Parathyroid adenoma (tissue), 2 donors: ENCODE measurements around the gene MIPOL1.

Source experiments
- H2AFZ ChIP-seq: fragments of 300-600 bp; sonication (generic); one replicate; pipeline ENCODE4 v1.7.0; 2017; ENCODE audit warnings: antibody characterized with exemption, mild to moderate bottlenecking
- H3K27ac ChIP-seq: fragments of 300-600 bp; sonication (generic); one replicate; pipeline ENCODE4 v1.7.0; 2017
- H3K27me3 ChIP-seq: fragments of 300-600 bp; sonication (generic); one replicate; pipeline ENCODE4 v1.7.0; 2017; ENCODE audit warnings: low read length; ENCODE audit not compliant: control insufficient read depth, insufficient read depth
- H3K36me3 ChIP-seq: fragments of 300-600 bp; sonication (generic); one replicate; pipeline ENCODE4 v1.7.0; 2017; ENCODE audit warnings: low read length; ENCODE audit not compliant: control insufficient read depth, insufficient read depth
- H3K4me1 ChIP-seq: fragments of 300-600 bp; sonication (generic); one replicate; pipeline ENCODE4 v1.7.0; 2017; ENCODE audit warnings: control low read depth
- H3K4me2 ChIP-seq: fragments of 300-600 bp; sonication (generic); one replicate; pipeline ENCODE4 v1.7.0; 2017; ENCODE audit warnings: low read length
- H3K4me3 ChIP-seq: fragments of 300-600 bp; sonication (generic); one replicate; pipeline ENCODE4 v1.7.0; 2017; ENCODE audit warnings: low read depth, low read length
- H3K79me2 ChIP-seq: fragments of 300-600 bp; sonication (generic); one replicate; pipeline ENCODE4 v1.7.0; 2017; ENCODE audit warnings: control low read depth
- H3K9ac ChIP-seq: fragments of 300-600 bp; sonication (generic); one replicate; pipeline ENCODE4 v1.7.0; 2017; ENCODE audit warnings: mild to moderate bottlenecking
- H3K9me3 ChIP-seq: fragments of 300-600 bp; sonication (generic); one replicate; pipeline ENCODE4 v1.7.0; 2017; ENCODE audit warnings: low read length; ENCODE audit not compliant: control insufficient read depth
- CTCF ChIP-seq: fragments of 300-600 bp; sonication (generic); IDR thresholded peaks from one replicate; pipeline ENCODE4 v1.7.0; 2017; ENCODE audit warnings: antibody characterized with exemption, mild to moderate bottlenecking
- donor health status: primary hyperparathyroidism.

The MIPOL1 gene

GRCh38 chr14:37434867-37435266 is 237.1 kb downstream of the MIPOL1 start:
- TF ChIP-seq CTCF, result no peak
- Histone ChIP-seq H3K9me3 (no peaks in the 10 kb centered on the region), H3K36me3 (no peaks in the 10 kb centered on the region), H3K79me2 (no peaks in the 10 kb centered on the region), H3K4me1 (no peaks in the 10 kb centered on the region), H3K27me3 (no peaks in the 10 kb centered on the region), H3K4me3 (no peak overlapping the region), H3K4me2 (no peak overlapping the region), H2AFZ (no peak overlapping the region), H3K27ac (no peak overlapping the region), H3K9ac (no peak overlapping the region)

- H3K79me2 ChIP-seq, result no peaks in the 10 kb centered on the region
- no peaks in the 10 kb centered on the region for H3K4me1 ChIP-seq
- H3K4me3 ChIP-seq, result no peak overlapping the region
- no peak overlapping the region for H3K4me2 ChIP-seq
- no peaks in the 10 kb centered on the region for H3K36me3 ChIP-seq
- TF ChIP-seq CTCF, result no peak
- H3K27ac ChIP-seq, result no peak overlapping the region
- no peak overlapping the region for H2AFZ ChIP-seq
- no peaks in the 10 kb centered on the region for H3K27me3 ChIP-seq
- H3K9me3 ChIP-seq, result no peaks in the 10 kb centered on the region
- no peak overlapping the region for H3K9ac ChIP-seq
Measured at GRCh38 chr14:37436519-37436918, 238.8 kb downstream of the MIPOL1 start.

GRCh38 chr14:37437490-37437889 is 239.8 kb downstream of the MIPOL1 start:
- no peaks in the 10 kb centered on the region for H3K79me2 ChIP-seq
- H3K4me1 ChIP-seq, result no peaks in the 10 kb centered on the region
- no peaks in the 10 kb centered on the region for H3K9me3 ChIP-seq
- no peak overlapping the region for H3K9ac ChIP-seq
- H3K4me3 ChIP-seq, result no peak overlapping the region
- H3K4me2 ChIP-seq, result no peak overlapping the region
- H3K36me3 ChIP-seq, result no peaks in the 10 kb centered on the region
- TF ChIP-seq CTCF, result no peak
- no peaks in the 10 kb centered on the region for H3K27me3 ChIP-seq
- no peak overlapping the region for H2AFZ ChIP-seq
- no peak overlapping the region for H3K27ac ChIP-seq

- no peak overlapping the region for H2AFZ ChIP-seq
- no peak overlapping the region for H3K4me3 ChIP-seq
- no peaks in the 10 kb centered on the region for H3K36me3 ChIP-seq
- no peaks in the 10 kb centered on the region for H3K9me3 ChIP-seq
- no peak for TF ChIP-seq CTCF
- H3K27ac ChIP-seq, result no peak overlapping the region
- no peak overlapping the region for H3K4me2 ChIP-seq
- no peak overlapping the region for H3K9ac ChIP-seq
- no peaks in the 10 kb centered on the region for H3K4me1 ChIP-seq
- no peaks in the 10 kb centered on the region for H3K79me2 ChIP-seq
- H3K27me3 ChIP-seq, result no peaks in the 10 kb centered on the region
Measured at GRCh38 chr14:37438444-37438843, 240.7 kb downstream of the MIPOL1 start.

GRCh38 chr14:37443461-37443860 is 245.7 kb downstream of the MIPOL1 start:
- no peak overlapping the region for H3K4me2 ChIP-seq
- no peak overlapping the region for H3K27ac ChIP-seq
- H3K4me1 ChIP-seq, result no peaks in the 10 kb centered on the region
- H2AFZ ChIP-seq, result no peak overlapping the region
- no peaks in the 10 kb centered on the region for H3K79me2 ChIP-seq
- no peaks in the 10 kb centered on the region for H3K9me3 ChIP-seq
- H3K36me3 ChIP-seq, result no peaks in the 10 kb centered on the region
- TF ChIP-seq CTCF, result no peak
- no peak overlapping the region for H3K4me3 ChIP-seq
- no peaks in the 10 kb centered on the region for H3K27me3 ChIP-seq
- no peak overlapping the region for H3K9ac ChIP-seq
